ENCODE measurements around the gene CADM2.

The CADM2 gene

GRCh38 chr3:85189731-85190130 lies 230.9 kb downstream of the CADM2 start:
- no peak for DNase-seq (ENCODE audit: low read depth)

- no peak for DNase-seq (ENCODE audit: low read depth)
Observed at GRCh38 chr3:85193565-85193964, 234.8 kb downstream of the CADM2 start.

- no peak for DNase-seq (ENCODE audit: low read depth)
Observed at GRCh38 chr3:85208650-85209049, 249.9 kb downstream of the CADM2 start.

DNA sequence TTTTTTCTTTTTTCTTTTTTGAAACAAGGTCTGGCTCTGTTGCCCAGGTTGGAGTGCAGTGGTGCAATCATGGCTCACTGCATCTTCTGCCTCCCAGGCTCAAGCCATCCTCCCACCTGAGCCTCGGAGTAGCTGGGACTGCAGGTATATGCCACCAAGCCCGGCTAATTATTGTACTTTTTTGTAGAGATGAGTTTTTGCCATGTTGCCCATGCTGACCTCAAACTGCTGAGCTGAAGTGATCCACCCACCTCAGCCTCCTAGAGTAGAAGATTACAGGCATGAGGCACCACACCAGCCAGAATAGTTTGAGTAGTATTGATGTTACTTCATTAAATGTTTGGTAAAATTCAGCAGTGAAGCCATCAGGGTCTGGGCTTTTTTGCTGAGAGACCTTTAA lies 251.8 kb downstream of the CADM2 start:
- no peak for DNase-seq (ENCODE audit: low read depth)

GRCh38 chr3:85228966-85229365 lies 270.2 kb downstream of the CADM2 start:
- DNase-seq (ENCODE audit: low read depth): no peak

GRCh38 chr3:85244091-85244490 lies 285.3 kb downstream of the CADM2 start:
- DNase-seq (ENCODE audit: low read depth): no peak

DNA sequence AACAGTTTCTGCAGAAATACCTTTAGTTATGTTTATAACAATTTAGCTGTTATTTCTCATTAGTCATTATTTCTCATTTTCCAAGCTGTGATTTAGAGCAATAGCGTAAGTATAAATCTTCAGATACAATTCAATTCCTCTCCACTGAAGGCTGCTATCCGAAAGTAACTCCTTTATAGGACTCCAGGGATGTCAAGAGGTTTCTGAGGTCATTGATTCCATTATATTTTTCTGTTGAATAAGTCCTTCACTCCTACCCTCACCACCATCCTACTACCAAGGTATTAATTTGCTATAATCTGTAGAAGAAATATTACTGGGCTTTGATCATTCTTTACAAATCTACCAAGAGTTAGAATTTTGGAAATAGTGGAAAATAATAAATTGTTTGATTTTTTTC lies 285.7 kb downstream of the CADM2 start:
- no peak for DNase-seq (ENCODE audit: low read depth)

DNA sequence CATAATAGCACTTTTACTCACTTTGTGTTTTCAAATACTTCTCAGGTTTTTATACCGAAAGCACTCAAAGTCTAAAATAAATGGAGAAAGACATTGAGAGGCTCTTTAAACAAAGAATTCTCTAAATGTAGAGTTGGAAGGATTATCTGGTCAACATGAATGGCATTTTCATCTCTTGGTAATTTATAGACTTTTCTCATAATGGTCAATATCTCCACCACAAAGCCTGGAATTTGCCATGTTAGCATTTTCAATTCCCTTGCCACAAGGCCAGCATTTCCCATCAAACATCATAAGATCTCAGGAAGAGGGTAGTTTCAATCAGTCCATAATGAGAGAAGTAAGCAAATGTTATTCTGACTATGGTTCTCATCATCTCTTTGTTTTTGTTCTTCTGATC lies 293.0 kb downstream of the CADM2 start:
- no peak for DNase-seq (ENCODE audit: low read depth)

DNA sequence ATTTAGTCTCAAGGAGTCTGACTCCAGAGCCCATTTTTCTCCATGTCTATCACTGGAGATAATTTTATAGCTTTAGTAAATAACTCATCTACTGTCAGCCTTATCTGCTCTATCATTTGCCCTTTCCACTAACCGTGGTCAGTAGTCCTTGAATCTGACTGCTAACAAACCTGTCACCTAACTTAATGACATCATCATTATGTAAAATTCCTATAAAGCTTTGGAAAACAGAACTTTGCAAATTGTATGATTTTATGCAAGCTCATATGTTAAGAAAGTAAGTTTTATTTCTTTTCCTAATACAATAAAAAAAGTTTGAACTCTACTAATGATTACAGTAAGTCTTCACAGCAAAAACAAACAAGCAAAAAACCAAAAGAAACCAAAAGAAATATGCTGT lies 293.9 kb downstream of the CADM2 start:
- DNase-seq (ENCODE audit: low read depth): no peak

GRCh38 chr3:85254738-85255137 lies 295.9 kb downstream of the CADM2 start:
- DNase-seq (ENCODE audit: low read depth): peak; percentile 4

DNA sequence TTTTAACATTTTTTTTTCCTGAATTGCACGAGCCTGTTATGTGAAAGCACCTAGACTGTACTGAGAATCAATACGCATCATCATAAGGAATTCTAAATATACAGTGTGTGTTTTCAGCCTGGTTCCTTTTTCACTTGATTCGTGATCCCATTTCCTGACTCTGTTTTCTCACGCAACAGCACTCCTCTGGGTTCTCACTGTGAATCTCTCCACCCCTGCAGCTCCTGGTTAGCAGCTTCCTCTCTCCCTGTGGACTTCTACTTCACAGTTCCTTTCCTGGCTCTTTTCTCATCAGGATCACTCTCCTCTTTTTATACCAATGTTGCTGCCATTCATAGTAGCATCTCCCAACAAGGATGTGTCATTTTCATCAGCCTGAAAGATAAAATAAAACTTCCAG lies 297.2 kb downstream of the CADM2 start:
- DNase-seq (ENCODE audit: low read depth): no peak

DNA sequence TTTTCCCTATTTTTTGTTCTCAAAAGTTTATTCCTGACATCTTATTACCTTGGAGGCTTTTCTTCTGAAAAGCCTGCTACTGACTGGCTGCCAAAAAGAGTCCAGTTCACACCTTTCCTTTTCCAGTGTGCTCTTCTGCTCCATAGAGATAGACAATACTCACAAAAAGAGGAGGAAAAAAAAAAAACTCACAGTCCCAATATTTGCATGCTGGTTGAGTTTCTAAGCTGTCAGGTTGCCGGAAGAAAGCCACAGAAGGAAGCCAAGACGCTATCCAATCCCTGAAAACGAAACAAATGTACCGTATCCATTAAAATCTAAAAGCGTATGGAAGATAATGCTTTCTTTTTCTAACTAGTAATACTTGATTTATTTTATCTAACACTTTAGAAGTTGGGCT lies 299.5 kb downstream of the CADM2 start:
- no peak for DNase-seq (ENCODE audit: low read depth)

GRCh38 chr3:85258819-85259218 lies 300.0 kb downstream of the CADM2 start:
- no peak for DNase-seq (ENCODE audit: low read depth)

DNA sequence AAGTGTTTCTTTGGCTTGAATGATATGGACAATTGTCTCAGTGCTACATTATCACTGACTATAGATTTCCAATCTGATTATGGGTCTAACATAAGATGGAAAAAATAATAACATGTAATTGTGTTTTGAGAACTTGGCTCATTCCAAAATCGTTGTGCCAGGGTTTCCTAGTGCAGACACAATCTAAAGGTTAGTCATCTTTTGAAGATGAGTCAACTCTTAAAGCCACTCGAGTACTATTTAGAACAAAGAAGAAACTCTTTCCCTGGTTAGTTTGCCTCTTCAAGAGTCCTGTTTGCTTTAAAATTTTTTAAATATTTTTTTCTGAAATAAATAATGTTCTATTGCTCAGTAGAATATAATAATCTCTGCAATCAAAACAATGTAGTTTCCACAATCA lies 301.0 kb downstream of the CADM2 start:
- DNase-seq (ENCODE audit: low read depth): no peak

- no peak for DNase-seq (ENCODE audit: low read depth)
Observed at GRCh38 chr3:85264381-85264780, 305.6 kb downstream of the CADM2 start.

GRCh38 chr3:85270488-85270887 lies 311.7 kb downstream of the CADM2 start:
- no peak for DNase-seq (ENCODE audit: low read depth)

DNA sequence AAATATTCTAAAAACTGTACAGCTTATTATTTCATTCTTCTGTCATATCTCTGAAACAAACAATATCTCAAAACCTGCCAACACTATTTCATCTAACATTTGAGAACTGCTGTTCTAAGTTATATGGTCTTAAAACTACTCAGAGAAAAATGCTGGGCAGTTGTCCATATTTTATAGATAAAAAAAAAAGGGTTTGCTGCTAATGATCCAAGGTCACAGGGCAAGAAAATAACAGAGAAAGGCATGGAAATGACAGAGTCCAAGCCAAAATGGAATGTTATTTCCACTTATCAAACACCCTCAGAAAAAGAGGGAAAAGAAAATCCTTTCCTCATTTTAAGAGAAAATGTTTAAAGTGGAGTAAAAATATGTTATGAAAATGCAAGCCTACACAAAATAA lies 313.1 kb downstream of the CADM2 start:
- no peak for DNase-seq (ENCODE audit: low read depth)

DNA sequence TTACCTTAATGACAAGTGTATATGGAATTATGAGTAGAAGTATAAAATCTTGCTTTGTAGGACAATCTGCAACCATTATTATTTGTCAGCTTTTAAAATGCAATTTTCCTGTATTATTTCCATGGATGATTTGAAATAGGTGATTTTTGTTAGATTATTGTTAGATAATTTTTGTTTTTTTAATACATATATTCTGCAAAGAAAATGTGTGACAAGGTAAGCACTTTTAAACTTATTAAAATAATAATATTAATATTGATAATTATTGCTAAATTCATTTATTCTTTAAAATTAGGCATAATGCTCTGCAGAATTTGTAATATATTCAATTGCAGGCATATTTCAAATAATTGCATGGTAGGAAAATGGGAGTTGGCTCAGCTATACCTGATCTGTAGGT lies 329.5 kb downstream of the CADM2 start:
- DNase-seq (ENCODE audit: low read depth): no peak

- DNase-seq (ENCODE audit: low read depth): no peak
Observed at GRCh38 chr3:85297291-85297690, 338.5 kb downstream of the CADM2 start.

GRCh38 chr3:85298032-85298431 lies 339.2 kb downstream of the CADM2 start:
- DNase-seq (ENCODE audit: low read depth): no peak

GRCh38 chr3:85303156-85303555 lies 344.4 kb downstream of the CADM2 start:
- DNase-seq (ENCODE audit: low read depth): no peak

DNA sequence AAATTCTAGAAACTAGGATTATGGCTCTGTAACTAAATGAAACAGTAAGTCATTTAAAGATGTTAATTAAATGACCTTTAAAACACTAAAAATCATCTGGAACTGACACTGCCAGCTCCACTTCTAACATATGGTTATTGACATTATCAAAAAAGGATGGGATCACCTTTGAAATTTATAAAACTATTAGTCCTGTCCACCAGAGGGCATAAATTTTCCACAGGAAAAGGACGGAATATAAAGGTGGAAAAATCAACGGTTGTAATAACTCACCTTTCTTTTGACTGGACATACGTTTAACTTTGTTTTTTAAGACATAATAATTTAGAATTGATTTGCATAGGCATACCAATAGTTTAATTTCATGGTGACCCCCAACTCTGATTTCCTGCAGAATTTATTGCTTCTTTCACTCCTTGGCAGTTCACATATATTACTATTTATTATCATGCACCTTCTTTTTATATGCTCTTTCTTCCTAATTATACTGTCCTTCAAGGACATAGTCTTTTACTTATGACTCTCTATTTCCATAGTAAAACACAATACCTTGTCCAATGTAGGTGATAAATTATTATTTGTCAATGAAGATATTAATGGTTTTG lies 345.7 kb downstream of the CADM2 start:
- no peak for DNase-seq (ENCODE audit: low read depth)

GRCh38 chr3:85312331-85312730 lies 353.5 kb downstream of the CADM2 start:
- no peak for DNase-seq (ENCODE audit: low read depth)

GRCh38 chr3:85313380-85313779 lies 354.6 kb downstream of the CADM2 start:
- DNase-seq (ENCODE audit: low read depth): no peak

GRCh38 chr3:85316252-85316651 lies 357.5 kb downstream of the CADM2 start:
- no peak for DNase-seq (ENCODE audit: low read depth)

All from fibroblast of gingiva (primary cell).